NCI-H460 (cell line): Measurements from ENCODE around the gene AQP6. TPM values are rescaled to one million over a fixed set of nuclear protein-coding genes. Genes with fewer than 3 reads are reported as not detected.

Experiments
- DNase-seq: peaks from one replicate; pipeline ENCODE4 v3.0.0-alpha.2; 2016; ENCODE audit warnings: low read depth; ENCODE audit errors: extremely low read depth
- polyA plus RNA-seq: library from polyadenylated mRNA; depleted of rRNA; stranded (reverse); fragments of >200 nt; gene quantifications from 2 replicates; pipeline ENCODE4 v1.2.3, GENCODE V29; 2014; cell fraction: nucleus; rRNA removed
- total RNA-seq: library from RNA; depleted of rRNA; stranded (reverse); fragments of >200 nt; shearing (Covaris generic); gene quantifications from 2 replicates; pipeline ENCODE4 v1.2.3, GENCODE V29; 2014; rRNA removed

Gene AQP6, protein sequence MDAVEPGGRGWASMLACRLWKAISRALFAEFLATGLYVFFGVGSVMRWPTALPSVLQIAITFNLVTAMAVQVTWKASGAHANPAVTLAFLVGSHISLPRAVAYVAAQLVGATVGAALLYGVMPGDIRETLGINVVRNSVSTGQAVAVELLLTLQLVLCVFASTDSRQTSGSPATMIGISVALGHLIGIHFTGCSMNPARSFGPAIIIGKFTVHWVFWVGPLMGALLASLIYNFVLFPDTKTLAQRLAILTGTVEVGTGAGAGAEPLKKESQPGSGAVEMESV
- 0.17 and 0.32 TPM in 2 replicates for total RNA-seq
- 0.54 and 0.68 TPM in 2 replicates for polyA plus RNA-seq

- no peak for DNase-seq
These were observed at the start of gene AQP6 for GRCh38 chr12:49972641-49973360. Gene AQP6, plus strand, starts transcription at chr12:49972947. Its CDS starts 227 bp downstream, at chr12:49973174.

DNA sequence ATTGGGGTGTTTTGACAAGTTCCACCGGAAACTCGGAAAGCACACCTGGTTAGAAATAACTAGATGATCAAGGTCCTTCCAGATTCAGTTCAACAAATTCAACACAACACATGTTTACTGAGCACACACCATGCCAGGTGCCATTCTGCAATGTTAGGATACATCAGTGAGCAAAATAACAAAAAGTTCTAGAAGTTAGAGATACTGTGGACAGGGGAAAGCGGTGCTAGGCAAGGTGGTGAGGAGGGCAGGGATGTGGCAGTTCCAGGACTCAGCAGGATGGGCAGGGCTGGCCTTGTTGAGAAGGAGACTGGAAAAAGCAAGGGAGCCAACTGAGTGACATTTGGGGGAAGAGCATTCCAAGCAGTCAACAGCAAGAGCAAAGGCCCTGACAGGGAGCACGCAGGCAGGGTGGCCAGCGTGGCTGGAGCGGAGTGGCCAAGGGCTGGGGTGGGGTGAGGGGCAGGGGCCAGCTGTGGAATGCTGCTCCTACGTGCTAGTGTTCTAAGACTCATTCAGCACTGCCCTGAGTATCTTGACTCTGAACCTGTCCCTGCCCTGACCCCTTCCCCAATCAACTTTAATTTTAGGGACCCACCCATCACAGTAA is 49.6 kb upstream of the AQP6 start:
- no peak for DNase-seq

- no peak for DNase-seq
These were observed 48.7 kb upstream of the AQP6 start for GRCh38 chr12:49923880-49924556.

DNA sequence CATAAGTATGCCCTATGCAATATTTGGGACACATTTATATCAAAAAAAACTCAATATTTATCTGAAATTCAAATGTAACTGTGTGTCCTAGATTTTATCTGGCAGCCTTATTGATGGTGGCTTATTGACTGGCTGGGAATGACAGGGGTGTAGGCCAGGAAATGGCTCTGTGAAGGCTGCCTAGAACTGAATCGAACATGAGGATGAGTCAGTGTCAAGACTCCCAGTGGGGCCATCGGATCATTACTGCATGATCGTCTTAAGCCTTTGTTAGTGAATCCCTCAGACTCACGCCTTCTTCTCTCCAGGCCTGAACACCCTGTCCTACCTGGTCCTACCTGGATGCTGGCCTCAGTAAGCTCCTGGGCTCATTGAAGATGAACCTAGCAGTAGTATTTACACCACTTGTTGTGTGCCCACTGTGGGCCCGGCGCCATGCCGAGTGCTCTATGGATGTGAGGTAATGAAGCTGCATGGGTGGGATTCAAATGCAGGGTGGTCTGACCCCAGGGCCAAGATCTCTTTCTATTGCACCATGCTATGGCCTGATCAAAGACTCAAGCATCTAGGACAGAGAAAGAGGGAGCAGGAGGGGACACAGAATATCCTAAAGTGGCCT is 48.0 kb upstream of the AQP6 start:
- DNase-seq = no peak

DNA sequence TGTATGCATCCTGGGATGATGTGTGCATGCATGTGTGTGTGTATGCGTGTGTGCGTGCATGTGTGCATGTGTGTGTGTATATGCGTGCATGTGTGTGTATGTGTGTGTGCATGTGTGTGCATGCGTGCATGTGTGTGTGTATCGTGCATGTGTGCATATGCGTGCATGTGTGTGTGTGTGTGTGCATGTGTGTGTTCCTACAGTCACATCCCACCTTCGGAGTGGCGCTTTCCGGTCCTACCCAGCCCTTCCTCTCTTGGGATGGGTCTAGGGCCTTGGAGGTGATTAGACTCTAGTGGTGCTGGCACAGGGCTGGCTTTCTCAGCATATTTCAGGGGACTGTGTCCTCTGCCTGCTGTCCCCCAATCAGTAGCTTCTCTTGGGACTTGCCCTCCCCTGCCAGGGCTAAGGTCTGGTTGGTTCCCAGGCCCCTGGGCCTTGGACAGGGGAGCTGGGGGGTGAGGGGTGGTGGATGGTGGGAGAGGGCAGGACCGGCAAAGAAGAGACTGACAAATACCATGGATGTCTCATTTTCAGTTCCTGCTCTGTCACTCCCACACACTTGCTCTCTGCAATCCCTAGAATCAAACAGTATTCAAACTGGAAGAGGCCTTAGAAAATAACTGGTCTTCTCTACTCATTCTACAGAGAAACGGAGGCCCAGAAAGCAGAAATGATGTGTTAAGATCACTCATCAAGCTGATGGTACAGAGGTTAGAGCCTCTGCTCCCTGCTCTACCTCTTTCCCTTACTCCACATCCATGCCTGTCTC is 47.1 kb upstream of the AQP6 start:
- DNase-seq = no peak

DNA sequence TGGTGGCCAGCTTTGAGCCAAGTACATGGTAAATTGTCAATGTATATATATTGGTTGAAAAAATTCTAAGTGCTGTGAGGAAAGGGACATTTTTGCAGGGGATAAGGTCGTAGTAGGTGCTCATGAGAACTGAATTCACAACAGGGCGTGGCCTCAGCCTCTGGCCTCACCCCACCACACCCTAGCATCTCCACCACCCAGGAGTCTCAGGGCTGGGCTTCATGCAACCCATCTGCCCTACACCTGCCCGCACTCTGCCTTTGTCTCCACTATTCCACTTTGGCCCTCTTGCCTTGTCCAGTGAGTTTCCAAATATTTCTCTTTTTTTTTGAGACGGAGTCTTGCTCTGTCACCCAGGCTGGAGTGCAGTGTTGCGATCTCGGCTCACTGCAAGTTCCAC is 44.3 kb upstream of the AQP6 start:
- DNase-seq = no peak

DNA sequence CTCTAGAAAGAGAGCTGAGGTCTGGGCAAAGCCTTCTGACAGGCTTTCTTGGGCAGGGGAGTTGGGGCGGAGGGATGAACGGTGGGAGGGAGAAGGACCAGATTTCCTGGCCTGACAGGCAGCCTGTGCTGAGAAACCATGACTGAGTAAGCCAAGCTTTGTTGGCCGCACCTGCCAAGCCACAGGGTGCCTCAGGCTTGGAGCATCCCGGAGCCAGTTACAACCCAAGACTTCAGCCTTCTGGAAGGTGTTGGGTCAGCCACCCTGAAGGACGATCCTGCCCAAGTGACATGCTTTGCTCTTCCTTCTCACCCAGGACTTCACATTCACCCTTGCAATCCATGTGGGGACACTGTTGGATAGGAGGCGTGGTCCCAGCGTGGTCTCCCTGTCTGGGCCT is 43.2 kb upstream of the AQP6 start:
- no peak for DNase-seq

- DNase-seq = peak; percentile 23
These were observed 42.0 kb upstream of the AQP6 start for GRCh38 chr12:49930515-49931288.

- DNase-seq = no peak
These were observed 40.7 kb upstream of the AQP6 start for GRCh38 chr12:49932023-49932422.

DNA sequence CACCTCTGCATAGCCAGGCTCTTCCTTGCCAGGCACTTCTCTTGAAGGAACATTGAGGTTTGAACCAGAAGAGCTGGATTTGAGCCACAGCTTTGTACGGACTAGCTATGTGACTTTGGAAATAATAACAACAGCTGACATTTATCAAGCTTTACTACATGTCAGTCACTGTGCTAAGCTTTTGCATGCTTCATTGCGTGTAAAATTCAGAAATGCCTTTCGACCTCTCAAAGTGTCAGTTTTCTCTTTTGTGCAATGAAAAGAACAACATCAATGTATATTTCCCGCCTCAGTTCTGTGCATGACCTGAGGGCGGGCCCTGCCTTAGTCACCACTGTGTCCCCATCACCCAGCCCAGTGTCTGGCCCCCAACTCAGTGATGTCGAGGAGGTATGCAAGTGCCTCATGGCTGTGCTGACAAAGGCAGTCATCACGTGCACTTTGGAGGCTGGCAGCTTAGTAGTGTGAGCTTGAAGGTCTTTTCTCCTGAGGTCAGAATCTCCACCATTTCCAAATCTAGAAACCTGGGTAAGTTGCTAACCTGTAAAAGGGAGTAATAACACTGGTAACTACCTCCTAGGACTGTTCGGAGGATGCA is 40.1 kb upstream of the AQP6 start:
- DNase-seq = no peak

- no peak for DNase-seq
These were observed 39.0 kb upstream of the AQP6 start for GRCh38 chr12:49933796-49934195.

GRCh38 chr12:49934505-49934904 is 38.2 kb upstream of the AQP6 start:
- no peak for DNase-seq

- DNase-seq = no peak
These were observed 35.8 kb upstream of the AQP6 start for GRCh38 chr12:49936925-49937324.

- no peak for DNase-seq
These were observed 35.0 kb upstream of the AQP6 start for GRCh38 chr12:49937639-49938300.

GRCh38 chr12:49939307-49939706 is 33.4 kb upstream of the AQP6 start:
- DNase-seq = no peak

DNA sequence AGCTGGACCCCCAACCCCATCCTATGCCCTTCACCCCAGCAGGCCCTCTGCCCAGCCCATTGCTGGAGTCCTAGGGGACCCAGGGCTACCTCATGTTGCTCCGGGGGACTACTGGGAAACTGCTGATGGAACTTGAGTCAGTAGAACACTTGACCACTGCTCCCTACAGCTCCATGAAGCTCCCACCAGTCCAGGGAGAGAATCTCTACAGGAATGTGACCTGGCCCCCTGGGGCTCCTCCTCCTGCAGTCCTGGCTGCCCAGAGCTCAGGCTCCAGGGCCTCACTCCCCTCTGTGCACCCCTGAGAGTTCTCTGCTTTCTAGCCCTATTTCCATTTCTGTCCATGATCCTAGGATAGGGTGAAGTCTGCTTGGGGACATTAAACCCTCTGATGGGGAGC is 33.0 kb upstream of the AQP6 start:
- no peak for DNase-seq

- DNase-seq = no peak
These were observed 30.9 kb upstream of the AQP6 start for GRCh38 chr12:49941556-49942511.
